BE2C (cell line): ENCODE data around the gene SENP7.
"Not testable (repeated sequence)": the region's sequence is repeated elsewhere in the genome, so short reads cannot be mapped to it uniquely, and the experiment has no call there.

Experiments
- DNase-seq: peaks from one replicate; pipeline ENCODE4 v3.0.0-alpha.2; 2020
- H3K27me3 ChIP-seq: fragments of 250-450 bp; sonication (Bioruptor Pico); 2 replicates; pipeline ENCODE4 v1.5.1; 2020; ENCODE audit warnings: mild to moderate bottlenecking
- H3K36me3 ChIP-seq: fragments of 250-450 bp; sonication (Bioruptor Pico); 2 replicates; pipeline ENCODE4 v1.5.1; 2020; ENCODE audit warnings: mild to moderate bottlenecking
- H3K4me1 ChIP-seq: fragments of 250-450 bp; sonication (Bioruptor Pico); 2 replicates; pipeline ENCODE4 v1.5.1; 2020
- H3K4me3 ChIP-seq: 2 replicates; pipeline ENCODE4 v1.5.1; 2011; ENCODE audit warnings: low read depth, low read length
- H3K9me3 ChIP-seq: fragments of 250-450 bp; sonication (Bioruptor Pico); 2 replicates; pipeline ENCODE4 v1.5.1; 2020
- TF ChIP-seq, protein P1 (sequence below): IDR thresholded peaks from 2 replicates; pipeline ENCODE4 v1.5.1; 2012; ENCODE audit warnings: mild to moderate bottlenecking, low read depth, low read length

SENP7 gene

DNA sequence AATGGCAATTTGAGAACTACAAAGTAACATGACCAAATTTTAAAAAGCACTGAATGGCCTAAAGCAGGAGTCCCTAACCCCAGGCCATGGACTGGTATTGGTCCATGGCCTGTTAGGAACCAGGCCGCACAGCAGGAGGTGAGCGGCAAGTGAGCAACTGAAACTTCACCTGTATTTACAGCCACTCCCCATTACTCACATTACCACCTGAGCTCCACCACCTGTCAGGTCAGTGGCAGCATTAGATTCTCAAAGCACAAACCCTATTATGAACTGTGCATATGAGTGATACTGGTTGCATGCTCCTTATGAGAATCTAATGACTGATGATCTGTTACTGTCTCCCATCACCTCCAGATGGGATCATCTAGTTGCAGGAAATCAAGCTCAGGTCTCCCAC lies 48.8 kb downstream of the SENP7 start:
- no peaks in the 10 kb centered on the region for H3K4me1 ChIP-seq
- no peaks in the 10 kb centered on the region; the same call in 1 of the 2 replicates for H3K9me3 ChIP-seq
- H3K27me3 ChIP-seq: no peaks in the 10 kb centered on the region
- H3K4me3 ChIP-seq: no peak overlapping the region
- no peak for DNase-seq
- TF ChIP-seq, protein P1, sequence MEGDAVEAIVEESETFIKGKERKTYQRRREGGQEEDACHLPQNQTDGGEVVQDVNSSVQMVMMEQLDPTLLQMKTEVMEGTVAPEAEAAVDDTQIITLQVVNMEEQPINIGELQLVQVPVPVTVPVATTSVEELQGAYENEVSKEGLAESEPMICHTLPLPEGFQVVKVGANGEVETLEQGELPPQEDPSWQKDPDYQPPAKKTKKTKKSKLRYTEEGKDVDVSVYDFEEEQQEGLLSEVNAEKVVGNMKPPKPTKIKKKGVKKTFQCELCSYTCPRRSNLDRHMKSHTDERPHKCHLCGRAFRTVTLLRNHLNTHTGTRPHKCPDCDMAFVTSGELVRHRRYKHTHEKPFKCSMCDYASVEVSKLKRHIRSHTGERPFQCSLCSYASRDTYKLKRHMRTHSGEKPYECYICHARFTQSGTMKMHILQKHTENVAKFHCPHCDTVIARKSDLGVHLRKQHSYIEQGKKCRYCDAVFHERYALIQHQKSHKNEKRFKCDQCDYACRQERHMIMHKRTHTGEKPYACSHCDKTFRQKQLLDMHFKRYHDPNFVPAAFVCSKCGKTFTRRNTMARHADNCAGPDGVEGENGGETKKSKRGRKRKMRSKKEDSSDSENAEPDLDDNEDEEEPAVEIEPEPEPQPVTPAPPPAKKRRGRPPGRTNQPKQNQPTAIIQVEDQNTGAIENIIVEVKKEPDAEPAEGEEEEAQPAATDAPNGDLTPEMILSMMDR: no peak
- H3K36me3 ChIP-seq: no peaks in the 10 kb centered on the region

DNA sequence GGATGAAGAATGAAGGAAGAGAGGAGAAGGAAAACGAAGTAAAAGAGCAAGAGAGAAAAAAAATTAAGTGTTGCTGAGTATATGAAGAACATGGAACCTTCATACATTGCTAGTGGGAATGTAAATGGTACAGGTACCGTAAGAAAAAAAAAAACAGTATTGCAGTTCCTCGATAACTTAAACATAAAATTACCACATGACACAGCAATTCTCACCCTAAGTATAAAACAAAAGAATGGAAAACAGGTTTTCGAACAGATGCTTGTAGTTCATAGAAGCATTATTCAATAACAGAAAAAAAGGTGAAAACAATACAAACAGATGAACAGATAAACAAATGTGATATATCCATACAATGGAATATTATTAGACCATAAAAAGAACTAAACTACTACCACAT lies 51.6 kb downstream of the SENP7 start:
- TF ChIP-seq, protein P1: no peak
- no peak overlapping the region for H3K4me3 ChIP-seq
- DNase-seq: no peak

DNA sequence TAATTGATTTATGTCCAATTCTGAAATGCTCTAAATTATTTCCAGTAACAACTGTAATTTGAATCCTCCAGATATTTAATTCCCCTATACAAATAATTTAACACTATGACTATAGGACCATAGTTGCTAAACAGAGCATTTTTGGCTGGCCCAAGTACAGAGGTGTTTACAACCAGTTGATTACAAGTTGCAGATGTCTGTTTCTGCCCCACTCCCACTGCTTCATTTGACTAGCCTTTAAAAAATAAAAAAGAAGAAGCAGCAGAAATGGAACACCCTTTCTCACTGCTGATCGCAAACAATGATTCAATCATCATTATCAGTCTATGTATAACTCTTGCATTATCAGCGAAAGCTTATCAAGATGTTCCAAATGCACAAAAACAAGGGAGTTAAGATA lies 54.6 kb downstream of the SENP7 start:
- Histone ChIP-seq H3K36me3 (no peaks in the 10 kb centered on the region; the same call in 1 of the 2 replicates), H3K9me3 (no peaks in the 10 kb centered on the region), H3K4me3 (no peak overlapping the region), H3K27me3 (no peaks in the 10 kb centered on the region), H3K4me1 (no peaks in the 10 kb centered on the region)
- no peak for DNase-seq
- TF ChIP-seq, protein P1: no peak

More for the DNA sequence above, 51.6 kb downstream of the SENP7 start:
- no peaks in the 10 kb centered on the region for H3K9me3 ChIP-seq
- H3K27me3 ChIP-seq: no peaks in the 10 kb centered on the region
- no peaks in the 10 kb centered on the region for H3K4me1 ChIP-seq
- H3K36me3 ChIP-seq: no peaks in the 10 kb centered on the region

DNA sequence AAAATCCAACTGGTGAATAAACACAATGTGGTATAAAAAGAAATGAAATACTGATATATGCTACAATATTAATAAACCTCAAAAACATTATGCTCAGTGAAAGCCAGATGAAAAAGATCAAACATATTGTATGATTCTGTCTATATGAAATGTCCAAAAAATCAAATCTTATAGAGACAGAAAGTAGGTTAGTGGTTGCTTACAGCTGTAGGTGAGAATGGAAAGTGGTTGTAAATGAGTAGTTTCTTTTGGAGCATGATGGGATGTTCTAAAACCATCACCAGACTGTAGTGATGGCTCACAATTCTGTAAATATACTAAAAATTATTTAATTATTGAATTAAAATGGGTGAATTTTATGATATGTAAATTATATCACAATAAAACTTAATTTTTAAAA lies 58.4 kb downstream of the SENP7 start:
- H3K4me1 ChIP-seq: no peaks in the 10 kb centered on the region

DNA sequence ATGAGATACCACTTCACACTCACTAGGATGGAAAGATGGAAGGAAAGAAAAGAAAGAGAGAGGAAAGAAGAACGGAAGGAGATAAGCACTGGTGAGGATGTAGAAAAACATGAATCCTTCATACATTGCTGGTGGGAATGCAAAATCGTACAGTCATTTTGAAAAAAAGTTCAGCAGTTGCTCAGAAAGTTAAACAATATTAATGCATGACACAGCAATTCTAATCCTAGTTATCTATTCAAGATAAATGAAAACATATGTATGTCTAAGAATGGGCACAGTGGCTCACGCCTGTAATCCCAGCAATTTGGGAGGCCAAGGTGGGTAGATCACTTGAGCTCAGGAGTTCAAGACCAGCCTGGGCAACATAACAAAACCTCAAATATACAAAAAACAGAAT lies 59.1 kb downstream of the SENP7 start:
- TF ChIP-seq, protein P1: no peak
- H3K4me1 ChIP-seq: no peaks in the 10 kb centered on the region

More for the DNA sequence above, 58.4 kb downstream of the SENP7 start:
- TF ChIP-seq, protein P1: no peak
- H3K27me3 ChIP-seq: no peaks in the 10 kb centered on the region
- H3K36me3 ChIP-seq: no peaks in the 10 kb centered on the region; the same call in 1 of the 2 replicates
- H3K4me3 ChIP-seq: no peak overlapping the region
- no peak for DNase-seq
- no peaks in the 10 kb centered on the region for H3K9me3 ChIP-seq

DNA sequence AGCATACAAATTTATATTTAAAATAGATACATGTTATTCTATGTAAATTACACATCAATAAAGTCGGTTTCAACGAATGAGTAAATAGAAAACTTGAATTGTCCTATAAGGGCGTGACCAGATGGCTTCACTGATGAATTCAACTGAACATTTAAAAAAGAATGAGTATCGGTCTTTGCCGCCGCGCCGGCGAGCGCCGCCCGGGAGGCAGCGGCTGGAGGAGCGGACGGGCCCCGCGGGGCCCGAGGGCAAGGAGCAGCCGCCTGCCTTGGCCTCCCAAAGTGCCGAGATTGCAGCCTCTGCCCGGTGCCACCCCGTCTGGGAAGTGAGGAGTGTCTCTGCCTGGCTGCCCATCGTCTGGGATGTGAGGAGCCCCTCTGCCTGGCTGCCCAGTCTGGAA lies 74.4 kb downstream of the SENP7 start:
- not testable (repeated sequence) for H3K9me3 ChIP-seq, H3K27me3 ChIP-seq, DNase-seq, H3K4me3 ChIP-seq, H3K36me3 ChIP-seq, H3K4me1 ChIP-seq

More for the DNA sequence above, 59.1 kb downstream of the SENP7 start:
- H3K9me3 ChIP-seq: no peaks in the 10 kb centered on the region
- H3K27me3 ChIP-seq: no peaks in the 10 kb centered on the region
- H3K4me3 ChIP-seq: no peak overlapping the region
- no peaks in the 10 kb centered on the region; the same call in 1 of the 2 replicates for H3K36me3 ChIP-seq
- DNase-seq: no peak

DNA sequence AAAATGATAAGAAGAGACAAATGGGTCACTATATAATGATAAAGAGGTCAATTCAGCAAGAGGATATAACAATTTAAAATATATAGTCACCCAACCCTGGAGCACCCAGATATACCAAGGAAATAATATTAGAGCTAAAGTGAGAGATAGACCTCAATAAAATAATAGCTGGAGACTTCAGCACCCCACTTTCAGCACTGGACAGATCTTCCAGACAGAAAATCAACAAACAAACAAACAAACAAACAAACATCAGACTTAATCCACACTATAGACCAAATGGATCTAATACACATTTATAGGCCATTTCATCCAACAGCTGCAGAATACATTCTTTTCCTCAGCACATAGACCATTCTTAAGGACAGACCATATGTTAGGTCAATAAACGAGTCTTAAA lies 79.4 kb downstream of the SENP7 start:
- H3K36me3 ChIP-seq: no peaks in the 10 kb centered on the region
- no peaks in the 10 kb centered on the region for H3K4me1 ChIP-seq
- H3K27me3 ChIP-seq: no peaks in the 10 kb centered on the region
- H3K4me3 ChIP-seq: no peak overlapping the region
- no peak for DNase-seq
- TF ChIP-seq, protein P1: no peak
- H3K9me3 ChIP-seq: no peaks in the 10 kb centered on the region; the same call in 1 of the 2 replicates
